GM18858 (cell line): ENCODE data around the gene APBB1IP.
"Not testable (repeated sequence)": the region's sequence is repeated elsewhere in the genome, so short reads cannot be mapped to it uniquely, and the experiment has no call there.

Source experiments
- ATAC-seq: cut with Tn5 transposase; IDR thresholded peaks from one replicate; pipeline ENCODE4 v1.9.1; 2021; ENCODE audit not compliant: unreplicated experiment

APBB1IP gene, protein sequence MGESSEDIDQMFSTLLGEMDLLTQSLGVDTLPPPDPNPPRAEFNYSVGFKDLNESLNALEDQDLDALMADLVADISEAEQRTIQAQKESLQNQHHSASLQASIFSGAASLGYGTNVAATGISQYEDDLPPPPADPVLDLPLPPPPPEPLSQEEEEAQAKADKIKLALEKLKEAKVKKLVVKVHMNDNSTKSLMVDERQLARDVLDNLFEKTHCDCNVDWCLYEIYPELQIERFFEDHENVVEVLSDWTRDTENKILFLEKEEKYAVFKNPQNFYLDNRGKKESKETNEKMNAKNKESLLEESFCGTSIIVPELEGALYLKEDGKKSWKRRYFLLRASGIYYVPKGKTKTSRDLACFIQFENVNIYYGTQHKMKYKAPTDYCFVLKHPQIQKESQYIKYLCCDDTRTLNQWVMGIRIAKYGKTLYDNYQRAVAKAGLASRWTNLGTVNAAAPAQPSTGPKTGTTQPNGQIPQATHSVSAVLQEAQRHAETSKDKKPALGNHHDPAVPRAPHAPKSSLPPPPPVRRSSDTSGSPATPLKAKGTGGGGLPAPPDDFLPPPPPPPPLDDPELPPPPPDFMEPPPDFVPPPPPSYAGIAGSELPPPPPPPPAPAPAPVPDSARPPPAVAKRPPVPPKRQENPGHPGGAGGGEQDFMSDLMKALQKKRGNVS

DNA sequence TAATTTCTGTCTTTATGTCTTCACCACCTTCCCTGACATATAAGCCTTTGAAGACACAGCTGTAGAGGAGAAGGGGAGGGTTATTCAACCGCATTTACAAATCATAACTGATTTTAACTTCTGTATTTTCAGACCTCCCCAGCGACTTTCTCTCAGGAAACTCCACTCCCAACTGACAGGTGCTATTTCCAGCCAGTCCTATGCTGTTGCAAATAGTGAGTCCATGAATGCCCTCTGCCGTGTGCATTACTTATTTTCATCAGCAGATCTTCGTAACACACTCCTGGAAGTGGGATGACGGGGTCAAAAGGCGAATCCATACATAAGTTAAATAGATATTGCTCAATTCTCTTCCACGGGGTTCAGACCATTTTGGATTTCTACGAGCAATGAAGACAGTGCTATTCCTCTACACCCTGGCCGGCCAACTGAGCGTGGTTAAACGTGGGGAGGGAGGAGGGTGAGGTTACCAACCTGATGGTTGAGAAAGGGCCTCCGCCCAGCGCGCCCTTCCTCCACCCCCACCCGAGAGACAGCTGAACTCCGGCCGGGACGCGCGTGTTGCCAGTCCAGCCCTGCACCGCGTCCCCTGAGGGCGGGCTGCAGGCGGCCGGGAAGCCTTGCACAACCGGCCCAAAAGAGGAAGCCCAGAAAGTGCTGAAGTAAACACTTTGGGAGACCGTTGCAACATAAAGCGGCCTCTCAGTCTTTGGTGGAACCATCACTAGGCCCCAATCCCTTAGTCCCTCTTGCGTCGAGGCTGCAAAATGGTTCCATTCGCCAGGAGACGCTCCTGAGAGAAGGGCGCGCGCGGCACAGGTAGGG, at the start of gene APBB1IP:
TSS of gene APBB1IP (plus strand) at position 705 of the 825 bp plus-strand sequence. CDS start 53,986 bp downstream, outside the sequence.
- ATAC-seq = peak; percentile 52

DNA sequence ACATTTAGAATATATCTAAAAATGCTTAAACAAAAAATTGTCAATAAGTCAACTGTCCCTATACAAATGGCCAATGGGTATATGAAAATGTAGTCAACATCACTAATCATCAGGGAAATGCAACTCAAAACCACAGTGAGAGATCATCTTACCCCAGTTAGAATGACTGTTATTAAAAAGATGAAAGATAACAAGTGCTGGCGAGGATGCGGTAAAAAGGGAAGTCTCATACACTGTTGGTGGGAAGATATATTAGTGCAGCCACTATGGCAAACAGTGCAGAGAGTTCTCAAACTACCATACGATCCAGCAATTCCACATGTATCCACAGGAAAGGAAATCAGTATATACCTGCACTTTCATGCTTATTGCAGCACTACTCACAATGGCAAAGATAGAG, 48.6 kb upstream of the APBB1IP start:
- ATAC-seq = no peak

DNA sequence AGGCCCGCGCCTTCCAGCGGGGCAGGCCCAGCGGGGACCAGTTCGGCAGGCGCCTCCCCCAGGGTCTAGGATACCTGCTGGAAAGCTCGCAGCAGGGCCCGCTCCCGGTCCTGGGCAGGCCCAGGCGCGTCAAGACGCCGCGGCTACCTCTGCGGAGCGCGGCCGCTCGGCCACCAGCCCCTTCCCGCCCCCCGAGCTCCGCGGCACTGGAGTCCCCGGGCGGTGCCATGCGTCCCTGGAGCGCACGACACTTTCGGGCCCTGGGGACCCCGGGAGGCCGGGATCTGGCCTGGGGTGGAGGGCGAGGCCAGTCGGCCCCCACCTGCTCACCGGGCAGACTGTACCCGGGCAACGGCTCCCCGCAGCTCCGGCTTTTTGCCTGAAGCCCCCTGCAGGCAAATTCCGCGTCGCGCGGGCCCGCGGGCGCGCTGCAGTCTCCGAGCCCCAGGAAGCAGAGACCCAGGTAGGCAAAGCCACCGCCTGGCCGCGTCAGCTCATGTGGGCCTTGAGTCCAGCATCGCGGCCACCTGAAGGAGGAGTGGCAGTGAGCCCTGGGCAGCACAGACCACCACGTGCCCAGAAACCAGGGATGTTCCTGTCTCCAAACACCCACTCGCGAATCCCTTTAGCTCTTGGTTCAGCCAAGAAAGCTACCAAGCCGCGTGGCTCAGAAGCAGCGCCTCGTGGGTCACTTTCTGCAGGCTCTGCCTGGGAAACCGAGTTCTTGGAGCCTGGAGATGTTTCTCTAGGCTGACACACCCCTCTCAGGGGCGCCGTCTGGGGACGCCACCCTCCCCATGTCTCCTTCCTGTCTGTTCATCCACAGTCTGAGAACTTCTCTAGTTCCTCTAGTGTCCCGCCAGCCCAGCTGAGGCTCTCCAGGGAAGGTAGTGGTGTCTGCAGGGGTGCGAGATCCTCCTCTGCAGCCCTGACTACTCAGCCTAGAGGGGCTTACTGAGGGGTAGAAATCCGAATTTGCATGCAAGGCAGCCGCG, 46.1 kb upstream of the APBB1IP start:
- no peak for ATAC-seq

DNA sequence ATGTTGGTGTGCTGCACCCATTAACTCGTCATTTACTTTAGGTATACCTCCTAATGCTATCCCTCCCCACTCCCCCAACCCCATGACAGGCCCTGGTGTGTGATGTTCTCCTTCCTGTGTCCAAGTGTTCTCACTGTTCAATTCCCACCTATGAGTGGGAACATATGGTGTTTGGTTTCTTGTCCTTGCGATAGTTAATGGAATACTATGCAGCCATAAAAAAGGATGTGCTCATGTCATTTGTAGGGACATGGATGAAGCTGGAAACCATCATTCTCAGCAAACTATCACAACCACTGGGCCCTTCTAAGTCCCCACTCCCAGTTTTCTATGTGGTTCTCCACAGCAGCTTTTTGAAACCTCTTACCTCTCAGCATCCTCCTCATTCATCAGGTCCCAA, 39.8 kb upstream of the APBB1IP start:
- not testable (repeated sequence) for ATAC-seq

DNA sequence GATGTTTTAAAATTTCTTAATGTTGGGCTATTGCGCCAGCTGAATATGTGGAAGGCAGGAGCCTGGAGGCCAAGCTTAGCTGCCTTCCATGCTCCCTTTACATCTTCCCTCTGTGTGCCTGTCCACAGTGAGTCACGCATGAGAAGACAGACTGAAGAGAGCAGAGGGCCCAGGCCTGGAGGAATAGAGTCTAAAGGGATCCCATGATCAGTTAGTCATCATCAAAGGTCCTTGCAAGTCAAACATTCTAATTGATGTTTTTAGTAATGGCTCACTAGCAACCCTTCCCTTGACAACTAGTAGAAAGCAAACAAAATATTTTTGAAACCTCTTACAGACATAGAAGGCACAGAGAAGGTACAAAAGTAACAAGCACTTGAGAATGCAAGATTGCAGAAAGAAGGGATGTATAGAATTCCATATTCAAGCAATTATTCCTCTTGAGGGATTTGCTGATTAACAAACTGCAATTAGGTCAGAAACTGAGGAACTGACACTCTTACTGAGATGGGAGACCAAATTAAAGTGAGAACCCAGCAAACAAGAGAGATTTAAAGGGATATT, 30.7 kb upstream of the APBB1IP start:
- ATAC-seq = no peak

DNA sequence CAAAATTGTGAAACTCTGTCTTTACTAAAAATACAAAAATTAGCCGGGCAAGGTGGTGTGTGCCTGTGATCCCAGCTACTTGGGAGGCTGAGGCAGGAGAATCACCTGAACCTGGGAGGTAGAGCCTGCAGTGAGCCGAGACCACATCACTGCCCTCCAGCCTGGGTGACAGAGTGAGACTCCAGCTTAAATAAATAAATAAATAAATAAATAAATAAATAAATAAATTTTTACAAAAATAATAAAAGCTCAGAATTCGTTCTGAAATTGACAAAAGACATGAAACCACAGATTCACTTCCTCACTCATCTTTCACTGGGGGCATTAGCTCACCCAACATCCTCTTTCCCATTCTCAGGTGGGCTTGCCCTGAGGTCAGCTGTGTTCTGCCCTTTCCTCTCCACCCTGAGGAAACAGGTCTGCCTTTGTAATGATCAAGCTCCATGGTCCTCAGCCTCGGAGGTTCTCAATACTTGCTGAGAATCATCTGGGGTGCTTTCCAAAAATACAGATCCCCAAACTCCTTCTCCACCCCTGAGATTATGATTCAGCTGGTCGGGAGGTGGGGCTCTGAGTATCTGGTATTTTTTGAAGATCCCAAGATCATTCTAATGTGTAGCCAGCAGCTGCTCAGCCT, 29.2 kb upstream of the APBB1IP start:
- no peak for ATAC-seq

DNA sequence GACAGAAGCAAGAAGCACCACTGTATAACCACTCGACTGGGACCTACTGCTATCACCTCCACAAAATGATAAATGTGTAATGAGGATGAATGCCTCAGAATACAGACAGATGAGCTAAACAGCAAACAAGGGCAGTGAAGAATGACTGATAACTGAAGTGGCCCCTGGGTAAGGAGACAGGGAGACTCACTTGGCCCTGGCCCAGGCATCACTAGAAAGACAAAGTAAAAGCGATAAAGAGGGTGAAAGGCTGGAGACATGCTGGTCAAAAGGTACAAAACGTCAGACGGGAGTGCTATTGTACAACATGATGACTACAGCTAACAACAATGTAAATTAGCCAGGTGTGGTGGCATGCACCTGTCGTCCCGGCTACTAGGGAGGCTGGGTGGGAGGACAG, 27.8 kb upstream of the APBB1IP start:
- no peak for ATAC-seq

DNA sequence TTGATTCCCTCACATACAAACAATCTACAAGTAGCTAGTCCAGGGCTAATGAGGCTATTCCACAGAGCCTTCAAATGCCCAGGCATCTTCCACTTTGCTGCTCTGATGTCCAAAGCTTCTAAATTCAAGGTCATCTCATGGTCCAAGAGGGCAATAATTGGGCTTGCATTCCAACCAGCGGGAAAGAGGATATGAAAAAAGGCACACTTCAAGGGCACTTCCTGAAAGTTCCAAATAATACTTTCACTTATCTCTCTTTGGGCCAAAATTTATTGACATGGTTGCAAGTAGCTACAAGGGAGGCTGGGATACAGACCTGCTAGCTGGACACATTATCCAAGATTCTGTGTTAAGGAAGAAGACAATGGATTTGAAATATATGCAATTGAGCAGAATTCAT, 25.2 kb upstream of the APBB1IP start:
- ATAC-seq = no peak

DNA sequence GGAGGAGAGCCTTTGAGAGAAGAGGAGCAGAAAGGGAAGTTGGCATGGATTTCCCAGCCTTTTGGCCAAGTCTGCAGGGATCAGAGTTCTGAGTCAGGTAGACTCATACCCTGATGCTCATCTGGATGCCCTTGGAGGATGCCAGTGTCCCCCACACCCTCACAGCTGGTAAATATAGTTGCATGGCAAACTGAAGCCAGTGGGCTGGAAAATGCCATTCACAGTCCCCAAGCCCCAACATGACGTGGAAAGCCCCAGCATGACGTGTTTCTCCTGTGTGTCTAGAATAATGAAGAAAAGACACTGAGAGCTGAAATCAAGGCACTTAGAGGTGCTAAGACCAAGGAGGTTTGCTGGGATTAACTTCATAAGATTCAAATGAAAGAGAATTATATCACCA, 24.8 kb upstream of the APBB1IP start:
- no peak for ATAC-seq

DNA sequence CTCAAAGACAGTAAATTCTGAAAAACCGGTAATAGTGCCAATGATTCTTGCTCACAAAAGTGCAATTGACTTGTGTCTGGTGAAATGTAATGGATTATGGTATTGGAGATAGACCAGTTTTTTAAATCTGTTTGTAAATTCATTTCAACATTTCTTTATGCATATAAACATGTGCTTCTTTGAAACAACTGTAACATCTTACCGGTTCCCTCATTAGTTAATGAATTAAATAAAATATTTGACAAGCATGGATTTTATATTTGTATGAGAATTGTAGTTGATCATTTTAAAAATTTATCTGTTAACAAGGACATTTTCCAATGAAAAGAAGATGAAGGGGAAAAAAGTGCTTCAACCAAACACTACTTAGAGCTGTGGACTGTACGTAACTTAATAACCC, 21.0 kb upstream of the APBB1IP start:
- ATAC-seq = no peak

DNA sequence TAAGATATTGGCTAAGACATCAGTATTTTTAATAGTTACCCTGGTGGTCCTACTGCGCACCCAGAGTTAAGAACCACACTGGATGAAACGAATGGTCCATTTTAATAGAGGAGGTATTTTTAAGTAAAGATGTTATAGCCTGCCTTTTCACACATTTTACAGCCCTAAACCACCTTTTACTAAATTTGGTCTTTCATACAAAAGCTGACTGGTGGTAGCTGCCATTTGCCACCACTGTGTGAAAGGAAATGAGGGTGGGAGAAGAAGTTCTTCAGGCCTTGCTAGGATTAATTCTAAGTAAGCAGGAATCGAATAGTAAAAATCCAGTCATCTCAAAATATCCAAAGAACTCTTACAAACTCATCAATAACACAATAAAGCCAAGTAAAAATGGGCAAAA, 15.2 kb upstream of the APBB1IP start:
- ATAC-seq = no peak

DNA sequence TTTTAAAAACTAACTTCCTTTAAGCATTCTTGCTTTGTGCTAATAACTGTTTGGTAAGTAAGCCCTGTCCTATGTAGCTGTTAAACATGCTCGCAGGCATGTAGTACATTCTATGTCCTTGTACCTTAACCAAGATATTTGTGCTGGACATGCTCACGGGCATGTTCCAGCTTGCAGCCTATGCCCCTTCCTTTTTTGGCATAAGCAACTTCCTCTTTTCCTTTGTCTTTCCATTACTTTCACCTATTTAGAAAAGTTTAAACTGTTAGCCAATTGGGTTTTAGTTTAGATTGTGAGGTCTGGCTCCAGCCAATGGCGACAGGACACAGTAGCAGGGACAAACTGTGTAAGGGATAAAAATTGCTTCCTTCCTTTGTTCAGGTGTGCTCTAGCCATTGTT, 14.4 kb upstream of the APBB1IP start:
- no peak for ATAC-seq

DNA sequence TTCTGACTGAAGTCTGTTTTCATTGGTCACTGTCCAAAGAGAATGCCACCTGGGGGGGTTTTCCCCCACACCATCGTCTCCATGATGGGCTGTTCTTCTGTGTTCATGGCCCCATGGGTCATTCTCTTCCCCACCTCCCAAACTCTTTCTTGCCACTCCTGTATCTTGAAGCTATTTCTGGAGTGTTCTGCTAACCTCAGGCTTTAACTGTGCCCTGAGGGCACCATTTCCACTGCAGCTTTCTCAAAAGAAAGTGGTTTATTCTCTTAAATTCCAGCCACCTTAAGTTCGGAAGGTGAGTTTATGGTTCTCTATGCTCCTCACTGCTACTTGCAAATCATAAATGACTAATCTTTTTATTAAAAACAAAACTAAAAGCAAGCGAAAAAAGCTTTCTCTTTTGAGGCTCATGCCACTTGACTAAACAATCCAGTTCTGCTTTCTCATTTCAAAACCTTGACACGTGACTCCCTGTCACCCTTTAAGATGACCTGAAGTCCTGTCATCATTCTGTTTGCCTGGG, 7.4 kb upstream of the APBB1IP start:
- ATAC-seq = peak; percentile 84

DNA sequence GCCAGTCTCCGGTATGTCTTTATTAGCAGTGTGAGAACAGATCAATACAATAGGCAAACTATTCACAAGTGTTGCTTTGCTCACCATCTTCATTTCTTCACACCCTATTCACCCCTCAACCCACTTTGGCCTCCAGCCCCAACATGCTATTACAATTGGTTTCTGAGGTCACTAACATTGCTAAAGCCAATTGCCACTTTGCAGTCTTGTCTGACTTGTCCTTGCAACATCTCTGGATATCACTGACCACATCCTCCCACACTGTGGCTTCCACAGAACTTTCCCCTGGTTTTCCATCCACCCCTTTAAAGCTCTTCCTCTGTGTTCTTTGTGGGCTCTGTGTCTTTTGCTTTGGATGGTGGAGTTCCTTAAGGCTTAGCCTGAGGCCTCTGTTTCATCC, 5.2 kb upstream of the APBB1IP start:
- ATAC-seq = no peak

DNA sequence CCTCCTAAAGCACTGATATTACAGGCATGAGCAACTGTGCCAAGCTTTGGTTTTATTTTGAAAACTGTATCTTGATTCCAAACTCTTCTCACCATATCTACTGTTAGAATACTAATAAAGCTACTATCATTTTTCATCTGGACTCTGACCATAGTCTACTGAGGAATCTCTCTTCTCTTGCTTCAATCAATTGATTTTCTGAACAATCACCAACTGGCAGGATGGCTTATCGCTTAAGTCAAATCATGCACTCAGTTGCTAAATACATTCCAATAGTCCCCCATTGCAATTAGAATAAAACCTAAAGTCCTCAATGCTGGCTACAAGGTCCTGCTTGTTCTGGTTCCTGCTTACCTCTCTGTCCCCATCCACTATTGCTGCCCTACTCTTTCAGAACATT, 2.3 kb upstream of the APBB1IP start:
- no peak for ATAC-seq

DNA sequence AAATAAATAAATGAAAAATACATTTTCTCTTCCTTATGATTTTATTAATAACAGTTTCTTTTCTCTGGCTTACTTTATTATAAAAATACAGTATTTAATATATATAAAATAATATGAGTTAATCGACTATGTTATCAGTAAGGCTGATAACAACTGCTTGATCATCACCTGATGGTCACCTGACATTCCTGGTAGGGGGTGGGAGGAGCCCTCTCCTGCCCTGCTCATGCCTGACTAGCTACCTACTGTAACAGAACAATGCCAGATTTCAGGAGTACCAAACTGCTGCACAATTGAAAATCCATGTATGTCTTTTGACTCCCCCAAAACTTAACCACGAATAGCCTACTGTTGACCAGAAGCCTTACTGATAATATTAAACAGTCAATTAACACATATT, 1.3 kb upstream of the APBB1IP start:
- ATAC-seq = no peak

DNA sequence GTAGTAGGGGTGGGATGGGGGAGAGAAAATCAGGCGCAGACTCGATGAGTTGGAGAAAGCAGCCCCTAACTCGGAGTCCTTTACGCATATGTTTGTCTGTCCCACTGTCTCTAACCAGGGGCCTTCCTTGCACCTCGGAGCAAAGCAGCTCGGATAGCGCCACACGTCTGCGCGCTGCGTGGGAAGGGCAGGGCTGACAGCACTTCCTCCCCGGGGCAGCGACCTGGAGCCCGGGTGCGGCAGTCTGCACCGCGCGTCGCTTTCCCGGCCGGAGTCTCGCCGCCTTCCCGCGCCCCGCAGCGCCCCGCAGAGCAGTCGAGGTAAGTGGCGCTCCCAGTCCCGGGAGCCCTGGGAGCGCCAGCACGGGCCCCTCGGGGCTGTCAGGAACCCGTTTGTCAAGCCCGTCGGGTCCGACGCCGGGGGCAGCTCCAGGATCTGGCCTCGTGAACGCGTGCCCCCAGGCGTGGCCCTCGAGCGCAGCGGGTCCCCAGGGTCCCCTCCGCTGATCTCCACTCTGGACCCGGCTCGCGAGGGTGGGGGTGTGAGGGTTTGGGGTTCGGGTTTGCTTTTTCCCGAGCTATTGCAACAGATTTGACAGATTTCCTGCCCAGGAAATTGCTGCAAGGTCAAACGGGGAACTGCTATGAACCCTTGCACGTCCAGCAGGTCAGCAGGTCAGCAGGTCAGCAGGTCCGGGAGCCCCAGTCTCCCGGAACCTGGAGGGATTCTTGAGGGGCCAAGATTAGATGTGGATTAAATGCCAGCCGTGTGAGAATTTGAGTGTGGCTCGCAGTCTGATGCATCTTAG, 597 bp downstream of the APBB1IP start:
- peak; percentile 38 for ATAC-seq

DNA sequence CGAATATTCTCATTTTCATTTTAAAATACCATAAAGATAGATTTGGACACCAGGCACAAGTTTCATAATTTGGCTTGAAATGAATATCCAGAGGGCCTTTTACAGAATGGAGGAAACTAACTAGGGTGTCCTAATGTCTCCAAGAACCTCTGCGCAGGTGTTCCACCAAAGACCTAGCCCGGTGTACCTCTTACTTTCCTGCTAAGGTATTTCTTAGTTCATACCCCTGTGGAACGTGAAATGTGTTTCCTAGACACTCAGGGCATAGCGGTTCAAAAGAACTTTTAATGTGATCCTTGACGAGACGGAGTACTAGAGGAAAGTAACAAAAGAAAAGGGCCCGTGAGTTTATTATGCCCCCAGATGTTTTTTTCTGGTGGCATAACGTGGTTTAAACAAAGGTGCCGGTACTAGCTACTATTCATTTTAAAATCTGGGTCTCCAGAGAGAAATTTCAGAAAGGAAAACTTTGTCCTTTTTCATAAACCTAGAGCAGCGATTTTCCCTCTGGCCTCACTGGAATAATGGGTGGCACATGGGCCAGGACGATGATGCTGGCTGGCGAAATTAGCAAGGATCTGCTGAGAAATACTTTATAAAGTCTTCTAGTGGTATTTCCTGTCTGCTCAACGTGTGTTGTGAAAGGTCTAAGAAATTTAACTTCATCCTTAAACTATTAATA, 1.4 kb downstream of the APBB1IP start:
- no peak for ATAC-seq
